Measurements from ENCODE around the gene CCDC157.
"Not testable (repeated sequence)": the region's sequence is repeated elsewhere in the genome, so short reads cannot be mapped to it uniquely, and the experiment has no call there.

DNA sequence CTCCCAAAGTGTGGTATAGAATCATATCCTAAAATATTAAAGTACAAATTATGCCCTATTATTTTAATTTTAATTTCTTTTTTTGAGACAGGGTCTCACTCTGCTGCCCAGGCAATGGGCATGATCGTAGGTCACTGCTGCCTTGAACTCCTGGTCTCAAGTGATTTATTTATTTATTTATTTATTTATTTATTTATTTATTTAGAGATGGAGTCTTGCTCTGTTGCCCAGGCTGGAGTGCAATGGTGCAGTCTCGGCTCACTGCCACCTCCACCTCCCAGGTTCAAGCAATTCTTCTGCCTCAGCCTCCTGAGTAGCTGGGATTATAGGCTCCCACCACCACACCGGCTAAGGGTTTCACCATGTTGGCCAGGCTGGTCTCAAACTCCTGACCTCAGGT is 44.2 kb downstream of the CCDC157 start:
- TF ChIP-seq, protein P1, sequence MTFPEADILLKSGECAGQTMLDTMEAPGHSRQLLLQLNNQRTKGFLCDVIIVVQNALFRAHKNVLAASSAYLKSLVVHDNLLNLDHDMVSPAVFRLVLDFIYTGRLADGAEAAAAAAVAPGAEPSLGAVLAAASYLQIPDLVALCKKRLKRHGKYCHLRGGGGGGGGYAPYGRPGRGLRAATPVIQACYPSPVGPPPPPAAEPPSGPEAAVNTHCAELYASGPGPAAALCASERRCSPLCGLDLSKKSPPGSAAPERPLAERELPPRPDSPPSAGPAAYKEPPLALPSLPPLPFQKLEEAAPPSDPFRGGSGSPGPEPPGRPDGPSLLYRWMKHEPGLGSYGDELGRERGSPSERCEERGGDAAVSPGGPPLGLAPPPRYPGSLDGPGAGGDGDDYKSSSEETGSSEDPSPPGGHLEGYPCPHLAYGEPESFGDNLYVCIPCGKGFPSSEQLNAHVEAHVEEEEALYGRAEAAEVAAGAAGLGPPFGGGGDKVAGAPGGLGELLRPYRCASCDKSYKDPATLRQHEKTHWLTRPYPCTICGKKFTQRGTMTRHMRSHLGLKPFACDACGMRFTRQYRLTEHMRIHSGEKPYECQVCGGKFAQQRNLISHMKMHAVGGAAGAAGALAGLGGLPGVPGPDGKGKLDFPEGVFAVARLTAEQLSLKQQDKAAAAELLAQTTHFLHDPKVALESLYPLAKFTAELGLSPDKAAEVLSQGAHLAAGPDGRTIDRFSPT (tag by site-specific recombination; IDR thresholded peaks at IDR 0.05): not testable (repeated sequence)
- TF ChIP-seq, protein P2, sequence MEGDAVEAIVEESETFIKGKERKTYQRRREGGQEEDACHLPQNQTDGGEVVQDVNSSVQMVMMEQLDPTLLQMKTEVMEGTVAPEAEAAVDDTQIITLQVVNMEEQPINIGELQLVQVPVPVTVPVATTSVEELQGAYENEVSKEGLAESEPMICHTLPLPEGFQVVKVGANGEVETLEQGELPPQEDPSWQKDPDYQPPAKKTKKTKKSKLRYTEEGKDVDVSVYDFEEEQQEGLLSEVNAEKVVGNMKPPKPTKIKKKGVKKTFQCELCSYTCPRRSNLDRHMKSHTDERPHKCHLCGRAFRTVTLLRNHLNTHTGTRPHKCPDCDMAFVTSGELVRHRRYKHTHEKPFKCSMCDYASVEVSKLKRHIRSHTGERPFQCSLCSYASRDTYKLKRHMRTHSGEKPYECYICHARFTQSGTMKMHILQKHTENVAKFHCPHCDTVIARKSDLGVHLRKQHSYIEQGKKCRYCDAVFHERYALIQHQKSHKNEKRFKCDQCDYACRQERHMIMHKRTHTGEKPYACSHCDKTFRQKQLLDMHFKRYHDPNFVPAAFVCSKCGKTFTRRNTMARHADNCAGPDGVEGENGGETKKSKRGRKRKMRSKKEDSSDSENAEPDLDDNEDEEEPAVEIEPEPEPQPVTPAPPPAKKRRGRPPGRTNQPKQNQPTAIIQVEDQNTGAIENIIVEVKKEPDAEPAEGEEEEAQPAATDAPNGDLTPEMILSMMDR (tag by site-specific recombination; IDR thresholded peaks at IDR 0.05): not testable (repeated sequence)
- not testable (repeated sequence) for TF ChIP-seq ZXDB (tag by site-specific recombination; IDR thresholded peaks at IDR 0.05)
